GM21825 (cell line): ENCODE measurements around the gene AXDND1.

Experiments used
- ATAC-seq: cut with Tn5 transposase; IDR thresholded peaks from one replicate; pipeline ENCODE4 v1.9.1; 2021; ENCODE audit warnings: mild to moderate bottlenecking, moderate library complexity; ENCODE audit not compliant: unreplicated experiment

The AXDND1 gene

DNA sequence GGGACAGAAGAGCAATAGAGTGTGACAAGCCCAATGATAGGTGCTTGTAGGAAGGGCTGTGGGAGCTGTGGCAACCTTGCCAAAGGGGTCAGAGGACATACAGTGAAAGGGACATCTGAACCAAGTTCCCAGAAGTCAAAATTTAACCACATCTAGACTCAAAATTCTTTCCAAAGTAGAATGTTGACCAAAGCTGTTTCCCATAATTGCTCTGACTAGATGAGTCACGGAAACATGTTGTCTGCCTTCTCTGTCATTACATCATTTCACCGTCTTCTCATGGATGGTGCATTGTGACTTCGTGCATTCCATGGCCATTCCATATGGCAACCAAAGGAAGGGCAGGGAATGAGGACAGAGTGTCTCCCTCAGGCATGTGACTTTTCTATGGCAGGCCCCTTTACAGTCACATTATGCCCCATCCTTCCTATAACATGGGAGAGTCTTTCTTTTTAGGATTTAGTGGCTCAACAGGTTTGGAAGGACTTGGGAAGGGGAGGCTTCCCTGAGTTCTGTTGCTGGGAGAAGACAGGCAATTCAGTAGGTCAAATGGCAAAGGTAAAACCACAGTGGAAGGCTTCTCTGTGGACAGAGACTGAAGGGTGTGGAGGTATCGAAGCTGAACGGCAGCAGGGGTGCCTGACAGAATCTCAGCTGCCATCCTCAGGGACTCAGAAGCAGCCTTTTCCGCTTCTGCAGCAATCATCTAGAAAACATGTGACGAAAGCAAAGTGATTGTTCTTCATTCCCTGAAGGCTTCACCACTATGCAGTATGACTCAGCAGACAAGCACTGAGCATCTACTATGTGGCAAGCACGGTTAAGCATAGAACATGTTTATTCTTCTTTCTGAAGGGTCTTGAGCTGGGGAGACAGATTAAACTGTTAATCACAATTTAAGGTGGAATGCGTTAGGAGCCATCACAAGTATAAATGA, 185.2 kb downstream of the AXDND1 start:
- ATAC-seq: no peak

DNA sequence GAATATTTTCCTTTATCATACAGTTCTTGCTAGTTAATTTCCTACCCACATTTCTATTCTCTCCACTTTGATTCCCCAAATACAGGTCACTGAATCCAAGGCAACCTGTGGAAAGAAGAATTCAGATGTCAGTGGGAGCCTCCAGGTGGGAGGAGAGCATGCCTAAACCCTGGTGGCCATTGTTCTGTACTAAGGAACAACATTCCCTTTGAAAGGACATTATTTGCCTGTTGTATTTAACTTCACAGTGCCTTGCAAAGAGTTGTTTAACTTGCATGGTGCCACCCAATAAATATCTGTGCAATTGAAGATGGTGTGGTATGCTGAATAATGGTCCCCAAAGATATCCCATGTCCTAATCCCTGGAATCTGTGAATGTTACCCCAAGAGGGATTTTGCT, 188.7 kb downstream of the AXDND1 start:
- no peak for ATAC-seq

DNA sequence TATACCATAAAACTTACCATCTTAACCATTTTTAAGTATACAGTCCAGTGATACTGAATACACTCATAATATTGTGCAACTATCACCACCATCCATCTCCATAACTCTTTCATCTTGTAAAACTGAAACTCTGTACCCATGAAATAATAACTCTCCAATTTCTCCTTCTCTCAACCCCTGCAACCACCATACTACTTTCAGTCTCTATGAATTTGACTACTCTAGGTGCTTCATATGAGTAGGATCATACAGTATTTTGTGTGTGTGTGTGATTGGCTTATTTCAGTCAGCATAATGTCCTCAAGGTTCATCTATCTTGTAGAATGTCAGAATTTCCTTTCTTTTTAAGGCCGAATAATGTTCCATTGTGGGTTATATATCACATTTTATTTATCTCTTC, 192.3 kb downstream of the AXDND1 start:
- ATAC-seq: no peak

DNA sequence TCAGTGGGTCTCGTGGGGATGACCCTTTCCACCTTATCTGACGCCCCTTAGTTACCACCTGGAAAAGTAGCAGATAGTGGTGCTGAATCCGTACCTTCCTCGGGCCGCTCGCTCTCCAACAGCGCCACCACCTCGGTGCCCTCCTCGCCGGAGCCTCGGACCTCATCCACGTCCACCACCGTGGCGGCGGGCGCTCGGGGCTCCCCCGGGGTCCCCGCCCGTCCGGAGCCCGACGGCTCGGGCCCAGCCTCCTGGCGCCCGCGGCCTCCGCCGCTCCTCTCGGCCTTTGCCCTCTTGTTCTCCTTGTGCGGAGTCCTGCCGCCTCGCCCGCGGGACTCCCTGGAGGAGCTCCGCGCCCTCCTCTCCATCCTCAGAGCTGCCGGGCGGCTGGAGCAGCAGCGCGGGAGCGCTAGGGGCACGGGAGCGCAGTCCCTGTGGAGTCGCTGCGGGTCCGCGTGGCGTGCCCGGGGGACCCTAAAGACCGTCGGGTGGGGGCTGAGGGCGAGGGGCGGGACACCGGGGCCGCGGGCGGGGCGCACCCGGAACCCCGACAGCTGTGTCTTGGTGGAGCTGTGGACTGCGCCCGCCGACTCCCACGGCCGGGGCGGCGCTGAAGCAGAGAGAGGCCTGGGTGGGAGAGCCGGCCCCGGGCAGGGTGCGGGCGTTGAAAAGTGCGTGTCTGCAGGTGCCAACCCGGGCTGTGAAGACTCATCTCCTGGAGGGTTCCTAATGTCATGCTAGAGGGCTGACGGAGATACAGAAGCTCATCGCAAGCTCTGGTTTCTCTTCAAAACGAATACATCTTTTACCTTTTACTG, 209.9 kb downstream of the AXDND1 start, which contains the start of gene NPHS2:
TSS of gene NPHS2 (minus strand) at position 452 of the 818 bp plus-strand sequence. CDS start at position 368, 84 bp downstream.
- no peak for ATAC-seq

DNA sequence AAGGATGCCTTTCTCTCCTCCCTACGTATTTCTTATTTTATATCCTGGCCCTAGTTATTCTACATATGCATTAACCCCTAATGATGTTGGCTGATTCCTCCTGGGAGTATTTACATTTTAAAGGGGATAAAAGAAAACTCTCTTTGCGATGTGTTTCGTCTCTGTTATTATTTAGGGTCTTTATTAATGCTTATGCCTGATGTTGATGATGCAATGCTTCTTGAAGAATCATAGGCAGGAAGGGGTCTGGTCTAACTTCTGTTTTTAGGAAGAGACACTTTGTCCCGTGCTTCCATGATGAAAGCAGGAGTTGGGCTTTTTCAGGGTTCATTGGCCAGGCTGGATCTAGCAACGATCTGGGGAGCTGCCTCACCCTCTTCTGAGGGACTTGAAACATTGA, 210.7 kb downstream of the AXDND1 start:
- ATAC-seq: no peak

DNA sequence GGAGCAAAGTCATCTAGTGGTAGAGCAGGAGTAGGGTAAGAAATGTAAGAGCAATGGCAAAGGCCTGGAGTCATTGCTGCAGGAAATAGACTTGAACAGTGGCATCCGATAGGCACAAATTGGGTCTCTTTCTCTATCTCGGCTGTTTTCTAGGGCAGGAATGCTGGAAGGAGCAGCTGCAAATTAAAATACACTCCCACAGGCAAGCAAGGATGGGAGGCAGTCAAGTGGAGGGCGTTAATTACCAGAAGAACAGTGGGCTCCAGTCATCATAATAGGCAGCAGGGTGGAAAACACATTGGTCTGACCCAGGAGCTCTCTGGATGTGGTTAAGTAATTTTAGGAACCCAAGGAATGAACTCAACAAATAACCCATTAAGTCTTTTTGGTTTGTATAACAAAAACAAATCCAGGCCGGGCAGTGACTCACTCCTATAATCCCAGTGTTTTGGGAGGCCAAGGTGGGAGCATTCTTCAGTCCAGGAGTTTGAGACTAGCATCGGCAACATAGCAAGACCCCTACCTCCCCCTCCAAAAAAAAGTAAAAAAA, 218.1 kb downstream of the AXDND1 start:
- no peak for ATAC-seq

DNA sequence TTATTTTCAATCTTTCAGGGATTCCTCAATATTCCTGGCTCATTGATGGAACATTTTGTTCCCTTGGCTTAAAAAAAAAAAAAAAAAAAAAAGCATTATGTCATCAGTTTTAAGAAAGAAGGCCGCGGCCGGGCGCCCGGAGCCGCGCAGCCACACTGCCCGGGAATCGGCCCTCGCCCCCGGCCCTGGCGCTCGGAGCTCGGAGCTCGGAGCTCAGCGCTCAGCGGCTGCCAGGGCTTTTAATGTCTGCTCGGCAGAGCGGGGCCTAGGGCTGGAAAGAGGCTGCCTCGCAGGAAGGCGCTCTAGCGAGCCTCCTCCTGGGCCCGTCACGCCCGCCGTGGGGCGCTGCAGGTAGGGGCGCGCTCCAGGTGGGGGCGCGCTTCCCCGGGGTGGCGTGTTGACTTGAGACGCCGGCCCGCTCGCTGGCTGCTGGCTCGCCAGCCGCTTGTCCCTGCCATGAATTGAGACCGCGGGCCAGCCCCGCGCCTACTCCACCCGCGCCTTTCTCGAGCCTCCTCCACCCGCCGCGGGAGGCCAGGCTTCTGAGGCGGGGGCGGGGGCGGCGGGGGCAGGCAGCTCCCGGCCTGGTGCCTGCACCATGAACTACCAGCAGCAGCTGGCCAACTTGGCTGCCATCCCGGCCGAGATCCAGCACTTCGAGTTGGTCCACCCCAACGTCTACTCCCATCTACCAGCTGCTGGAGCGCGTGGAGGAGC, 220.5 kb downstream of the AXDND1 start:
- ATAC-seq: no peak

DNA sequence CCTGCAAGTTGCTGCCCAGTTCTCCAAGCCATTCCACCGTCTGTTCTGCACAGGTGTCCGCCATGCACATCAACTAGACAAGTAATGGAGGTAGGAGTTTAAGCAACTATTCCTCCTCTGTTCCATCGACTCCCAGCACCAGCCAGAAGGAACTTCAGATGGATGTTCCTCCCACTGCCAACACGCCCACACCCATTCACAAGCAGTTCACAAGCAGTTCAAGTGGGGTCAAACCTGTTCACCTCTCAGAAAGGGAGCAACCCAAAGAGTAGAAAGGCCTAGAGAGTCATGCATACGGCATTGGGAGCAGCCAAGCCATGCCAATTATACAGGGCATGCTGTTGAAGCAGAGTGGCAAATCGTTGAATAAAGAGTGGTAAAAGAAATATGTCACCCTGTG, 221.6 kb downstream of the AXDND1 start:
- no peak for ATAC-seq

DNA sequence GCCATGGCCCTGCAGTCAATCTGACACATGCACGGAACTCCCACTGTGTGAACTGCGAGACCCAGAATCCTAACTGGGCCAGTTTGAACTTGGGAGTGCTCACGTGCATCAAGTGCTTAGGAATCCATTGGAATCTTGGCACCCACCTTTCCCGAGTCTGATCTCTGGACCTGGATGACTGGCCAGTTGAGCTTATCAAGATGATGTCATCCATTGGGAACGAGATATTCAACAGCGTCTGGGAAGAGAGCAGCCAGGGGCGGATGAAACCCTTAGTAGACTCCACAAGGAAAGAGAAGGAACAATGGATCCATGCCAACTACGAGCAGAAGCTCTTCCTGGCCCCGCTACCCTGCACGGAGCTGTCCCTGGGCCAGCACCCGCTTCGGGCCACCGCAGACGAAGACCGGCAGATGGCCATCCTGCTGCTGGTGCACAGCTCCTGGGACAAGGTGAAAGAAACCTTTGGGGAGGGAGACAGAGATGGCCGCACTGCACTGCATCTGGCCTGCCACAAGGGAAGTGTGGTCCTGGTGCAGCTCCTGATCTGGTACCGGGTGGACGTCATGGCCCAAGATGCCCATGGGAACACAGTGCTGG, 222.8 kb downstream of the AXDND1 start:
- ATAC-seq: no peak

DNA sequence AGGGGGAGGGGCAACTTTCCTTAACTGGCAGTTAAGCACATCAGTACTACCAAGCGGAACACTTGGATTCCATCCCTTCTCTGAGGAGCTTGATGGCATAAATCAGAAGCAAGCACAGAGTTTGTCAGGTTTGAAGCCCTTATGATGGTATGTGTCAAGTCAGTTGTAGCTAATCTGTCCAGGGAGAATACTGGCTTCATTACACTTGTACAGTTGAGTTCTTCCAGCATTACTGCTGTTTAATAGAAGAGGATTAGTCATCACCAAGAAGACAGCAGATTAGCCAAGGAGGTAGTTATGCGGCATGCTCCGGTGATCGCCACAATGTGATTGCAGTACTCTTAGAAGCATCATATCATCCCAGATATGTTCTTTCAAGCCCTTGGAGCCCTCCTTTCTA, 223.7 kb downstream of the AXDND1 start:
- no peak for ATAC-seq

DNA sequence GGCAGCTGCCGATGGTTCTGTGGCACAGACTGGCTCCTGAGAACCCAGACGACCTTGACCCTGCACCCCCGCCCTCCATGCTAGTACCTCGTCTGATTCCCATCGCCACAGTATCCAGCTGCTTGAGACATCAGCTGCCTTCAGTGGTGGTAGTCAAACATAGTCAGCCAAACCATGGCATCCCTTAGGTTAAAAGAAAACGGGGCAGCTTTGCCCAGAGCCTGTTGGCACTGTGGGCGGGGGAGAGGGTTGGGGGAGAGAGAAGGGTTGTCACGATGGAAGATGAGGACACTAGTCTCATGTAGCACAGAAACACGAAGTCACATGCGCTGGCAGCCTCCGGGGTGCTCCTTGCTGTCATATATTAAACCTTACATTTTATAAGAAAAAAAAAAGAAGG, 224.9 kb downstream of the AXDND1 start:
- no peak for ATAC-seq

DNA sequence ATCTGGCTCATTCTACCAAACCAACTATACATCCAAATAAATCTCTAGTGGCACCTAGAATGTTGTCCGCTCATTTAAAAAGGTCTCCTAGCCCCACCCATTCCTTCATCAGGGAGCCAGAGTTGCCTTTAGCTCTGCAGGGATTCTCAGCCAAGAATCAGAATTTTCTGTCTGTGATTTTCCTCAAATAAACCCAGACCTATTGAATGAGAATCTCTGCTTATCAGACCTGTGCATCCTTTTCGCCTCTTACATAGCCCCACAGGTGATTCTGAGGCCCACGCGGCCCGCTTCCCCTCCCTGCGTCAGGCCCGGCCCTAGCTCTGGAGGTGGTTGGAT, 225.5 kb downstream of the AXDND1 start:
- no peak for ATAC-seq

DNA sequence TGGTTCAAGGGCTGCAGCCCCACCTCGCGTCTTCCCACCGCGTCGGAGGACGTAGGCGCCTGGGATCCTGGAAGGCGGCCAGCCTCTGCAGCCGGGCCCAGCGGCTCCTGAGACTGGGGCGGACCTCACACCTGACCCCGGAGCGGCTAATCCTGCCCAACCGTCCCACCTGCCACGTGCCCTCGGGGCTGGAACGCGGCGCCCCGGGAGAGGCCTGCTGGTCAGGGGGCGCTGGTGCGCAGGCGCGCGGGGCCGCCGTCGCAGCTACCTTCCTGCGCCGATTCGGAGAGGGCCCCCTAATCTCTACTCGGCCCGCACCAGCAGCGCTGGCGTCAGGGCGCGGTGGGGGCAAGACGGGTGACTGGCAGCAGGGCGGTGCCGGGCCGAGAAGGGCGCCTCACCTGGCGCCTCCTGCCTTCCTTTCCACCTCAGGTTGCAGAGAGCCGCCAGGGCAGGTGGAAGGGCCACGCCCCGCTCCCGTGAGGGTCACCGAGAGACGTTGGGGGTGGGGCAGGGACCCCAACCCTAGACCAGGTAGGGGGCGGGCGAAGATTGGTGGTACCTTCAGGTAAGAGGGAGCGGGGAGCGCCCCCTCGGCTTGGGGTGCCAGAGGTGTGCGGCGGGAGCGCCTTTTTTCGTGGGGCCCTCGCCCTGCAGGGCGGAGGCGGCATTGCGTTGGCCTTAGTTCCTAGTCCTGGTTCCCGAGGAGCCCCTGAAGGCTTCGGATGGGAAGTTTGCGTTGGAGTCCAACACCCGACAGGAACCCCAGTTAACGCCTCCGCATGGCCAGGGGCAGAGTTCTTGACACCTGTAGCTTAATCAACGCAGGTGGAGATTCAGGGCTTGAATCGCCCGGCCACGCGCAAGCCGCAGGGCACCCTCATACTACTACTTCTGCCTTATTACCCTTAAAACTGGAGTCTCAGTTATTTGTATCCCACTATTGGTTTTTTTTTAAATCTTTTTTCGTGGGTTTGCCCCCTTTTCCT, 226.1 kb downstream of the AXDND1 start, which contains the start of gene TDRD5:
TSS of gene TDRD5 (plus strand) at position 241 of the 989 bp plus-strand sequence. CDS start 784 bp downstream, outside the sequence.
- no peak for ATAC-seq

DNA sequence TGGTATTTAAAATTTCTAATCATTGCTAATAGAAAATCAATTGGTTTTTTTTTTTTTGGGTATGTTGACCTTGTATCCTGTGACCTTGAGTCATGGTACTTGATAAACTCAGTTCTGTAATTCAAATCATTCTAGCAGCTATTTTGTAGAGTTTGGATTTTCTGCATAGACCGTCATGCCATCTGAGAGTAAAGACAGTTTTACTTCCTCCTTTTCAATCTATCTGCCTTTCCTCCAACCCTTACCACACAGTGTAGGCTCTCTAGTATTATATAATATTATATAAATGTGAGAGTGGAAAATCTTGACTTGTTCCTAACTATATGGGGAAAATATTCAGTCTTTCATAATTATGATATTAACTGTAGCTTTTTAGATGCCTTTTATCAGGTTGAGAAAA, 232.9 kb downstream of the AXDND1 start:
- ATAC-seq: no peak

DNA sequence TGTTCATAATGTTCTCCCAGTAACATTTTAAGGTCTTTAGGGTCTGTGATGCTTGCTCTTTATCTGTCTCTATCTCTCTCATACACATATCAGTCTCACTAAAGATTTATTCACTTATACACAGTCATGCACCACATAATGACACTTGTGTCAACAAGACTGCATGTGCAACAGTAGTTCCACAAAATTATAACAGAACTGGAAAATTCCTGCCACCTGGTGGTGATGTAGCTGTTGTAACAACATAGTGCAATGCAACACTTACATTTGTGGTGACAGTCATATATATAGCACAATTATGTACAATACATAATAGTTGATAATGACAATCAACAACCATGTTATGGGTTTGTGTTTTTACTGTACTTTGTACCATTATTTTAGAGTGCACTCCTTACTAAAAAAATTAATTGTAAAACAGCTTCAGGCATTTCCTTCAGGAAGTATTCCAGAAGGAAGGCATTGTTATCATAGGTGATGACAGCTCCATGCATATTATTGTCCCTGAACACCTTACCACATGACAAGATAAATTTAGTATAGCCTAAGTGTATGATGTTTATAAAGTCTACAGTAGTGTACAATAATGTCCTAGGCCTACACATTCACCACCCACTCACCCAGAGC, 234.0 kb downstream of the AXDND1 start:
- no peak for ATAC-seq

DNA sequence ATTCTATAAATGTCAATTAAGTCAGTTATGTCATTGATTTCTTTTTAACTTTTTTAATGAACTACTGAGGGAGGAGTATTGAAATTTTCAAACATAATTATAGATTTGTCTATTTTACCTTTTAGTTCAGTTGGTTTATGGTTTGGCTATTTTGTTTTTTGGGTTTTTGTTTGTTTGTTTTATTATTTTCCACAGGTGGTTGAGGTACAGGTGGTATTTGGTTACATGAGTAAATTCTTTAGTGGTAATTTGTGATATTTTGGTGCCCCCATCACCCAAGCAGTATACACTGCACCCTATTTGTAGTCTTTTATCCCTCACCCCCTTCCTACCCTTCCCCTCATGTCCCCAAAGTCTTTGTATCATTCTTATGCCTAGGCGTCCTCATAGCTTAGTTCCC, 235.3 kb downstream of the AXDND1 start:
- no peak for ATAC-seq
